Ovary (tissue), 3 donors: ENCODE measurements around the gene CENPO.

ENCODE experiments used
- CTCF ChIP-seq, 3 donors: fragments of 450-650 bp in 2 of 3; fragments of 200-600 bp in 1 of 3; IDR thresholded peaks; one replicate each; pipeline versions ENCODE4 v1.5.1 to v1.8.0; 2016 to 2022; ENCODE audit warnings: antibody characterized with exemption in 3 of 3, mild to moderate bottlenecking in 1 of 3
- EP300 ChIP-seq: sonication (generic); formaldehyde crosslinking; IDR thresholded peaks from one replicate; pipeline ENCODE4 v1.6.1; 2017; ENCODE audit warnings: antibody characterized with exemption
- POLR2A ChIP-seq: fragments of 450-650 bp; IDR thresholded peaks from one replicate; pipeline ENCODE4 v1.6.1; 2017; ENCODE audit warnings: antibody characterized with exemption, mild to moderate bottlenecking, moderate library complexity
- donor health status: DM: no; HTN: no; CAD: no.

GRCh38 chr2:24745825-24746224 lies 47.4 kb upstream of the CENPO start:
- no peak for TF ChIP-seq CTCF (IDR thresholded peaks at IDR 0.05)
- TF ChIP-seq EP300: no peak
- TF ChIP-seq POLR2A: no peak
